BE2C (cell line): Measurements from ENCODE around the gene PYURF.

Experiments used
- DNase-seq: peaks from one replicate; pipeline ENCODE4 v3.0.0-alpha.2; 2020
- H3K27me3 ChIP-seq: fragments of 250-450 bp; sonication (Bioruptor Pico); 2 replicates; pipeline ENCODE4 v1.5.1; 2020; ENCODE audit warnings: mild to moderate bottlenecking
- H3K36me3 ChIP-seq: fragments of 250-450 bp; sonication (Bioruptor Pico); 2 replicates; pipeline ENCODE4 v1.5.1; 2020; ENCODE audit warnings: mild to moderate bottlenecking
- H3K4me1 ChIP-seq: fragments of 250-450 bp; sonication (Bioruptor Pico); 2 replicates; pipeline ENCODE4 v1.5.1; 2020
- H3K4me3 ChIP-seq: 2 replicates; pipeline ENCODE4 v1.5.1; 2011; ENCODE audit warnings: low read depth, low read length
- H3K9me3 ChIP-seq: fragments of 250-450 bp; sonication (Bioruptor Pico); 2 replicates; pipeline ENCODE4 v1.5.1; 2020
- CTCF ChIP-seq: IDR thresholded peaks from 2 replicates; pipeline ENCODE4 v1.5.1; 2012; ENCODE audit warnings: mild to moderate bottlenecking, low read depth, low read length

Gene PYURF

GRCh38 chr4:88527787-88528186 is 4.2 kb upstream of the PYURF start:
- no peak for DNase-seq
- H3K9me3 ChIP-seq = no peaks in the 10 kb centered on the region
- no peak overlapping the region for H3K4me3 ChIP-seq
- no peaks in the 10 kb centered on the region for H3K27me3 ChIP-seq
- H3K36me3 ChIP-seq = no peaks in the 10 kb centered on the region
- TF ChIP-seq CTCF = no peak
- H3K4me1 ChIP-seq = no peaks in the 10 kb centered on the region

GRCh38 chr4:88526221-88526815 is 2.7 kb upstream of the PYURF start:
- no peaks in the 10 kb centered on the region for H3K9me3 ChIP-seq
- no peak overlapping the region for H3K4me3 ChIP-seq
- no peaks in the 10 kb centered on the region for H3K4me1 ChIP-seq
- no peaks in the 10 kb centered on the region for H3K27me3 ChIP-seq
- peak; percentile 36; the same call in 1 of the 2 replicates for TF ChIP-seq CTCF
- H3K36me3 ChIP-seq = 0 out of 2 replicates have a peak, but pooled peaks cover 2% of the 10 kb centered on the region
- no peak for DNase-seq

- peaks cover 9% of the 10 kb centered on the region; the same call in 1 of the 2 replicates for H3K36me3 ChIP-seq
- H3K4me1 ChIP-seq = no peaks in the 10 kb centered on the region
- TF ChIP-seq CTCF = no peak
- DNase-seq = no peak
- no peaks in the 10 kb centered on the region for H3K9me3 ChIP-seq
- H3K27me3 ChIP-seq = no peaks in the 10 kb centered on the region
- peak overlapping the region; percentile 93 for H3K4me3 ChIP-seq
Measured at GRCh38 chr4:88524171-88524570, 595 bp upstream of the PYURF start.

GRCh38 chr4:88522702-88523324 is 763 bp downstream of the PYURF start:
- H3K4me1 ChIP-seq = no peaks in the 10 kb centered on the region
- peak overlapping the region; percentile 93 for H3K4me3 ChIP-seq
- no peaks in the 10 kb centered on the region for H3K9me3 ChIP-seq
- TF ChIP-seq CTCF = no peak
- peak; percentile 28 for DNase-seq
- H3K36me3 ChIP-seq = peaks cover 9% of the 10 kb centered on the region; the same call in 1 of the 2 replicates
- H3K27me3 ChIP-seq = no peaks in the 10 kb centered on the region

- TF ChIP-seq CTCF = no peak
- Histone ChIP-seq H3K4me3 (no peak overlapping the region), H3K4me1 (no peaks in the 10 kb centered on the region), H3K36me3 (peaks cover 9% of the 10 kb centered on the region; the same call in 1 of the 2 replicates), H3K9me3 (no peaks in the 10 kb centered on the region), H3K27me3 (no peaks in the 10 kb centered on the region)
- no peak for DNase-seq
Measured at GRCh38 chr4:88518911-88519310, 4.7 kb downstream of the PYURF start.

- Histone ChIP-seq H3K4me1 (no peaks in the 10 kb centered on the region), H3K27me3 (no peaks in the 10 kb centered on the region), H3K9me3 (no peaks in the 10 kb centered on the region), H3K4me3 (no peak overlapping the region), H3K36me3 (peaks cover 9% of the 10 kb centered on the region; the same call in 1 of the 2 replicates)
- TF ChIP-seq CTCF = no peak
- no peak for DNase-seq
Measured at GRCh38 chr4:88517825-88518224, 5.8 kb downstream of the PYURF start.
